ENCODE data around the gene ALLC. TPM values are rescaled to one million over a fixed set of nuclear protein-coding genes. Genes with fewer than 3 reads are reported as not detected.

ALLC gene
- total RNA-seq, 1 donor from 2014 or later, result not detected

DNA sequence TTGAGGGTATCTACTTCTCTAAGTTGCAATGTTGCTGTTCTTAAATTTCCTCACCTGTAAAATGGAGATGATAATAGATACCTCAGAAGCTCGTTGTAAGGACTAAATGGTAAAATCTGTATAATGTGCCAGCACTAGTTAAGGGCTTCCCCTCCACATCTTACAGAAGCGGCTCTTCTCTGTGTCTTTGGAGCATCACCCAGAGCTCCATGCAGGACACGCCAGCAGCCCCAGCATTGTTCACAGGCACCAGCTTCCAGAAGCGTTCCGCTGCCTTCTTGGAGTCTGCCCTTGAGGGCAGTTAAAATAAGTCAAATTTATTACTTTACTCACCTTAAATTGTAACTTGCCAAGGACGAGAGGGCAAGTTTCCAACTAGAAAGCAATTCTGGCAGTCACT lies 51.2 kb downstream of the ALLC start:
- intact Hi-C loops (cut with micrococcal nuclease), result no loop called here

DNA sequence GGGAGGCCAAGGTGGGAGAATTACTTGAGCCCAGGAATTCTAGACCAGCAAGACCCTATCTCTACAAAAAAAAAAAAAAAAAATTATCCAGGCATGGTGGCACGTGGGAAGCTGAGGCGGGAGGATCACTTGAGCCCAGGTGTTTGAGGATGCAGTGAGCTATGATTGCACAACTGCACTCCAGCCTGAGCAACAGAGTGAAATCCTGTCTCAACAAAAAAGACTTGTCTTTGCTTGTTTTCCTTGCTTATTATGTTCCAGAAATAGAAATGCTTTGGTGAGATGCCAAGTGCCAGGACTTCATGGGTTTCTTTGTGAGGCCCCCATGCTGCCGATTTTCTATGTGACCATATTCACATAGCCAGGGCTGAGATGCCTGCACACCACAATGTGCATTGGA lies 54.4 kb downstream of the ALLC start:
- intact Hi-C loops (cut with micrococcal nuclease), result no loop called here

DNA sequence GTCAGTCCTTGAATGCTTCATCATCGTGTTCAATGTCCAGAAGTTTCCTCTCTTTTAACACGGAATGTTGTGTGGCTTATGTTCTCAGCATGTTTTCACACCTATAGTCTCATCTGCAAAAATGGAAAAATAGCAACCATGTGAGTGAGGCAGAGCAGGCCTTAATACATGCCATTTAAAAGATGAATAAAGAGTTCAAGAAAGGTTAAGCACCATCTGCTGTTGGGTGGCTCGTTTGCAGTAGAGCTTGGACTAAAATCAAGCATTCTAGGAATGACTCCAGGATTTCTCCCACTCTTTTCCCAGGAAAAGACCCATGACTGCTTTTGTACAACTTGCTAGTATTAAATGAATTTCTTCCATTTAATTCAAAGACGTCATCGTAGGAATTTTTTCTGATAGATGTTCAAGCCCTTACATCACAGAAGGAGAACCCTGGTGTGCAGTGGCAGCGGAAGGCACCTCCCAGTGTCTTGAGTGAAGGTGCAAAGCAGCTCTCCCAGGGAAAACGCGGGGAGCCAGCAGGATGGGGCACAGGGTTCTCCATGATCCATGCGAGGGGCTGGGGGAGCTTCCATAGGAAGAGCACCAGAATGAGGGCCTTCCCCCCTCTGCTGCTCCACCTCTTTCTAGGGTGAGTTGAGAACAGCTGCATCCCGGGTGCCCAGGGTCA lies 55.0 kb downstream of the ALLC start:
- intact Hi-C loops (cut with micrococcal nuclease), result no loop called here

DNA sequence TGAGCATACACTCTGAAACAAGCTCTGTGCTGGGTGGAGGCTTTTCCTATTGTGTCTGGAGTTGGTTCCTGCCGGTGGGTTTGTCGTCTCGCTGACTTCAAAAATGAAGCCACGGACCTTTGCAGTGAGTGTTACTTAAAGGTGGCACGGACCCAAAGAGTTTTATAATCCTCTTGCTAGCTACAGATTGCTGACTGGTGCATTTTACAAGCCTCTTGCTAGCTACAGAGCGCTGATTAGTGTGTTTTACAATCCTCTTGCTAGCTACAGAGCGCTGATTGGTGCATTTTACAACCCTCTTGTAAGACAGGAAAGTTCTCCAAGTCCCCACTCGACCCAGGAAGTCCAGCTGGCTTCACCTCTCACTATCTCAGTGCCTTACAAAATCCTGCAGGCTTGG lies 60.7 kb downstream of the ALLC start:
- intact Hi-C loops (cut with micrococcal nuclease), result no loop called here

DNA sequence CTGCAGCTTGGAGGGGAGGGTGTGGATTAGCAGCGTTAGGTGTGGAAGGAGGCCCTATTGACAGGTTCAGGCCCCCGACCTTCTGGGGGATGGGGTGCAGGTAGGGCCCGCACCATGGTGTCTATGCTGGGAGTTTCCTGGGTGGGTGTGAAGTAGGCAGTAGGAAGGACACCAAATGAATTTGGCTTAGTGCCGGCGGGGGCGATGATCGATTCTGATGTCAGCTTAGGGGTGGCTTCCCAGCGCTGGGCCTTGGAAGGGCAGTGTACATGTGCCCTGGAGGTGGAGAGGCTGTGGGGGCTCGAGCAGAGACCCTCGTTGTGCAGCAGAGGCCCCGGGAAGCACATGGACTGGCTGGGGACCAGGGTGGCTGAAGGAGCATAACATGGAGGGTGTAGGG lies 67.0 kb downstream of the ALLC start:
- intact Hi-C loops (cut with micrococcal nuclease), result no loop called here

DNA sequence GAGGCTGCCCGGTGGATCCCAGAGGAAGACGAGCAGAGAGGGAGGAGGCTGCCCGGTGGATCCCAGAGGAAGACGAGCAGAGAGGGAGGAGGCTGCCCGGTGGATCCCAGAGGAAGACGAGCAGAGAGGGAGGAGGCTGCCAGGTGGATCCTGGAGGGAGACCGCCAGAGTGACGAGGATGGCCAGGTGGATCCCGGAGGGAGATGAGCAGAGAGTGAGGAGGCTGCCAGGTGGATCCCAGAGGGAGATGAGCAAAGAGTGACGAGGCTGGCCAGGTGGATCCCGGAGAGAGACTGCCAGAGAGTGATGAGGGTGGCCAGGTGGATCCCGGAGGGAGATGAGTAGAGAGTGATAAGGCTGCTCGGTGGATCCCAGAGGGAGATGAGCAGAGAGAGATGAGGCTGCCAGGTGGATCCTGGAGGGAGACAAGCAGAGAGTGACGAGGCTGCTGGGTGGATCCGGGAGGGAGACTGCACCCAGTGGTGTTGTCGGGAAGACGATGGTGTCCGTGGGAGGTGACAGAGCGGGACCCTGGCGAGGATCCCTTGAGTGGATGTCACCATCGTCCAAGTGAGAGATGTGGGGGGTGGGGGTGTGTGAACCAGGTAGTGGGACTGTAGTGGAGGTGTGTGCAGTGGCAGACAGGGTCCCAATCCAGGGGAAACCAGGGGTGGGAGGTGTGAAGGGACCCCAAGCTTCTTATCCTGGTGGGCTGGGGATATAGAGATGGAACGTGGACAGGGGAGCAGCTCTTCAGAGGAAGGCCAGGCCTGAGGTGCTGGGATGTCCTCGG lies 67.7 kb downstream of the ALLC start:
- intact Hi-C loops (cut with micrococcal nuclease), result no loop called here

DNA sequence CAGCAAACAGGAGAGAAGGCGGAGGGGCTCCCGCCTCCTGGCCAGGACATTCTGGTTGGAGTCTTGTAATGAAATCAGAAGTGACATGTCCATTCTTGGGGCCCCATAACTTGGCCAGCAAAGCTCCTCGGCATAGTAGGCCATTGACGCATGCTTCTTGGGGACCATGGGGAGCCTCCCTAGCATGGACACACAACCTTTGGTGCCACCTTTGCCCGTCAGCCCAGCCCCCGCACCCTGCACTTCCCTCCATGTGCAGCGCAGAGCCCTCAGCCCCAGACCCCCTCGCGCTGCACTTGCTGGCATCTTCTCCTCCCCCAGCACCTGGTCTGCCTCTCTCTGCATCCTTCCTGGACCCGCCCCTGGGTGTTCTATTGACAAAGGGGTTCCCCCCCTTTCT lies 68.5 kb downstream of the ALLC start:
- intact Hi-C loops (cut with micrococcal nuclease), result no loop called here

DNA sequence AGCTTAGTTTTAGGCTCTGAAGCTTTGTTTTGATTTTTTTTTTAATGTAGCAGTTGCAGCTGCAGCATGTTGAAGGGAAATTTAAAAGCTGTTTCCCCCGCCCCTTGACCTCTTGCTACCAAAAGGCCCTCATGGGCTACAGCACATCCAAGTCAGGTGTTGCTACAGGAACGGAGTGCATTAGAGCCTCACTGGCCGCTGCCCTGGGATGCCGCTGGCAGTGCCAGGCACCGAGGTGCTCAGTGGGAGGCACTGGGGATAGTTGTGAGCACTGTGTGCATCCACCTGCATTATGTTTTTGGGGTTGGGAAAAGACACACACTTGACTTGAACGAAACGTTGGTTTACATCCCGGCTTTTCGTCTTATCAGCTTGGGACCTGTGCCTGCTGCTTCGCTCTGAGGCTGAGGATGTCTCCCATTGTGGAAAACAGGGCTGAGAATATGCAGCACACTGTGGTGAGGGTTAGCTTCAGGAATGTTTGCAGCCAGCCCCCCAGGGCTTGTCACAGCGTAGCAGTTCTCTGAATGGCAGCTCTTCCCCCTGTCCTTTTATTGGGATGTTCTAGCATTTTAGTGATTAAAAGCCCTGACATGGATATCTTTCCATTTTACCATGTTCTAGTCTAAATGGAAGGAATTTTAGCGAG lies 69.5 kb downstream of the ALLC start:
- intact Hi-C loops (cut with micrococcal nuclease), result loop anchor here (1.0 kb wide), 2 partner anchors 54 to 100 kb away; no protein-coding TSS in a partner anchor

DNA sequence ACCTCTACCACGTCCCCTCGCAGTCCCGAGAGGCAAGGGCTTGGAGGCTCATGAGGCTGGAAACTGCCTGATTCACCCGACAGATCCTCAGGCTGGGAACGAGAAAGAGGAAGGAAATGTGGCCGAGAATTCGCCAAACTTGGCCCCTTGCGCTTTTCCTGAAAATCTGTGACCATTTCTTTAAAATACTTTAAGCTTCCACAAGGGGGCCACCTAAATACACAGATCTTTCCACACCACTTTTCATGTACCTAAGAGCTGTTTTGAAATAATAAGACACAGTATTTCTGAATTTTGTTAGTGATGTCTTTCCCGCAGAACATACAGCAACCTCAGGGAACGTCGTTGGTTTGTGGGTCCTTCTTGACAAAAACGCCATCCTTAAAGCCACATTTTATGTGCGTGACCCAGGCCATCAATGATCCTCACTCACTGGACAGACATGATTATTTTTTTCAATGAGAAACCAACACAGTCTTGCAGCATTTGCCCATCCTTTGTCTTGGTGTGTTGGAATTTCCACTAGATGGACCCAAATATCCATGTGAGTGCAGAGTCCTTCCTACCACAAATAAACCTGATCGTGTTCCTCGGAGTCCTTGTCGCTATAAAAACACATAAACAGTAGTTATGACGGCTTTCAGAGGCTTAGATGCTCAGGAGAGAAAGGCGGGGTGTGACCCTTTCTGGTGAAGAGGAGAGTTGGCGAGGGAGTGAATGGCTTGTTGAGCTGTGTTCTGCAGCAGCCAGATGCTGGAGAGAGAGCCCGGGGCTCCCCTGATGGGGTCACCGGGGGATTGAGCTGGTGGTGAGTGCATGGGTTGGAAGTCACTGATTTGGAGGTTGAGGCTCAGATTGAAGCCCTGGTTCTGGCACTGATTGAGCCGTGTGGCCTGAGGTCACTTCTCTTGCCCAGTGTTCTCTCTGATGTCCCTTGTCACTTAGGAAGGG lies 70.4 kb downstream of the ALLC start:
- intact Hi-C loops (cut with micrococcal nuclease), result loop anchor here (1.0 kb wide), 2 partner anchors 53 to 99 kb away; no protein-coding TSS in a partner anchor

DNA sequence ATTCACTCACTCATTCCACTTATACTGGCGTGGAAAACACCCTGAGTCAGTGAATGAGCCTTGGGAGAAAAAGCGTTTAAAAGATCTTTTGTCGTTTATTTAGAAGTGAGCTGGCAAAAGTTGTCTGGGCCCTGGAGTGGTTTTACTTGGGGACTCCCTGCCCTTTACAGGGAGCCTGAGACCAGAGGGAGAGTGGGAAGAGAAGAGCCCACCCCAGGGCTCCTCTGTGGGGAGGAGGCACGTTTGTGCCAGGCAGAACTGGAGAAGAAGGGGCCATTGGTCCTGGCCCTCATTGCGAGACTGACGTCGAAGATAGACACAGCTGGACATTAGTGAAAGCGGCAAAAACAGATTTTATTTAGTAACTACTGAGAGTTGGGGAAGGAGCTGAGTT lies 71.1 kb downstream of the ALLC start:
- intact Hi-C loops (cut with micrococcal nuclease), result no loop called here

DNA sequence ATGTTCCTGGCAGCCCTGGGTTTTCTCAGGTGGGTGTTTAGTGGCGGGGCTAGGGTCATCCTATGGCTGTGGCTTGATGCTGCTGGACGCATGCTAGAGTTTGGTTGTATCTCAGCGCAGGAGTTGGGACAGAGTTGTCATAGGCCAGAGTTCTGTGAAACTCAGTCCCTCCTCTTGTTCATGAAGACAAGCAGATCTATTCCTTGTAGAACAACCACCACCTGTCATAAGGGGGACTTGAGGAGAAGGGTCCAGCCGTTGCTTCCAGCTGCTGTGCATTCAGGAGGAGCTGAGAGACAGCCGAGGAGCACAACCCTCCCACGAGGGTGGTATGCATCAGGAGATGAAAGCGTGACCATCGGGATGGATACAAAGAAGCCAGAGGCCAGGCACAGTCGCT lies 71.8 kb downstream of the ALLC start:
- intact Hi-C loops (cut with micrococcal nuclease), result no loop called here

DNA sequence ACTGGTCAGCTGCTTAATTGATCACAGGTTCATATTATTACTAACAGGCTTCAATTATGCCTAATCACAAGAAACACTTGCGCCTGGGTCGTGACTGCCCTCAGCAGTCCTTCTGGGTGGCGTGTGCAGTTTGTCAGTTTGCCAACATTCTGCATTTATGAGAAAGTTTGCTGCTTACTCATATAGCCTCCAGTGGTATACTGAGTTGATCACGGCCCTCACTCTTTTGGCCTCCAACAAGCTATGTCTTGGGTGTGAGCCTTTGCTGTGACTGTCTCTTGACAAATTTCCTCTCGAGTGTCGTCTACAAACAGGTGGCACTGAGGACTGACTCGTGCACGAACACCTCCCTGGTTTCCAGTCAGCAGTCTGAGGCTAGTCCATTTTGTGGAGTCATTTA lies 72.6 kb downstream of the ALLC start:
- intact Hi-C loops (cut with micrococcal nuclease), result no loop called here

DNA sequence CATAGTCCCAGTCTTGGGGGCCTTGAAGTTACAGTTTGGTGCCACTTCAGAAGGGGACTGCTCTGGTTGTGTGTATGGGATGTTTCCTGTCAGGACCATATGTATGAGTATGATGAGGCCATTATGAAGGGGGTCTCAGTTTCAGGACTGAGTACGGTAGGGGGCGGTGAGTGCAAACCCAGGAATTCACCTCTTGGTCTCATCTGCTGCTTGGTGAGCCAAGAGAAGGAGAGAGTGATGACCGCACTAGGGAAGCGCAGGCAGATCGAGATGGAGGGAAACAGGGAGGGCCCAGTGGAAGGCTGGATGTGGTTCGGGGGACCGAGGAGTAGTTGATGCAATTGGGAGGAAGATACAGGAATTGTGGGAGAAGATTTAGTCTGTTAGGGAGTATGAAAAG lies 73.8 kb downstream of the ALLC start:
- intact Hi-C loops (cut with micrococcal nuclease), result no loop called here

DNA sequence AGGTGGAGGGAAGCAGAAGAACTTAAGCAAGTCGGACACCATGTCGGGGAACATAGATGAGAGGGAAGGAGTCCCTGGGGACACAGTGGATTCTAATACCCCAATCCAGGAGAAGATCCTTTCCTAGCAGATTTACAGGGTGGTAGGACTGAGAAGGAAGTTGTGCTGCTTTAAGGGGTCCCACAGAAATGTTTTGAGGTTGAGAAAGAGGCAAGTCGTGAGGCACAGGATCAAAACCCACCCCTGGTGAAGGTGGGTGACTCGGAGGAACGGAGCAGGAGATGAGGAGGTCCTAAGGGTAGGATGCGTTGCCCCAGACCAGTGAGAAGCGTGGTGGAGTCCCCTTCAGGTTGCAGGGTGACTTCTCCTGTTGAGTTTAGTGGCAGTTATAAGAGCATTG lies 78.1 kb downstream of the ALLC start:
- intact Hi-C loops (cut with micrococcal nuclease), result no loop called here

DNA sequence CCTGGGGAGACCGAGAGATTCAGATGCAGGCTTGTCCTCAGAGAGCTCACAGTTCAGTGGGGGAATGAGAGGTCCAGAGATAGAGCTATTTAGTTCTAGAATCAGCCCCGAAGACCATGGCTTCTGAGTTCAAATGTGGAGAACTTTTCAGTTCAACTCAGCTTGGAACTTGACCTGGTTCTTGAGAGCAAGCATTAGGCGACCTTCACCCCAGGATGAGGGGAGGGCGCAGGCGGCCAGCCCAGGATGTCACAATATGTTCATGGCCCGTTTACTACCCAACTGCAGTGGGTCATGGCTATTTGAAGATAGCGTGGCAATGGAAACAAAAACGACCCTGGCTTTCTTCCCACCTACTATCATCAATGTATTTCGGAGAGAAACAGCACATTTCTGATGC lies 79.1 kb downstream of the ALLC start:
- intact Hi-C loops (cut with micrococcal nuclease), result no loop called here

DNA sequence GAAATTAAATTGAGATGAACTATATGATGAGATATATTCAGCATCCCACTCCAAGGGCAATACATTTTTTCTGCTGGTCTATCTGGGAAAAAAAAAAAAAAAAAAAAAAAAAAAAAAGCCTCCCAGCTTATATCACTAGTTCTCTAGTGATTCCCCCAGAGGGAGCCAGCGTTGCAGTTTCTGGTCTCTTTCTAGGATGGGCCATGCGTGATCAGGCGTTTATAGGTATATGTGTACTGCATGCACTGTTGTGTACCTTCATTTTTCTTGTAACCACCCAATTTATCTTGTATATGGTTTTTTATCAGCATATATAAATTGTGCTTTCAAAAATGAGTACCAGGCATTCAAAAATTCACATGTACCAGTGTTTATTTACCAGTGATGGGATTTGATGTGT lies 80.5 kb downstream of the ALLC start:
- intact Hi-C loops (cut with micrococcal nuclease), result loop anchor here (2.0 kb wide), 1 partner anchor 42 kb away; no protein-coding TSS in a partner anchor

DNA sequence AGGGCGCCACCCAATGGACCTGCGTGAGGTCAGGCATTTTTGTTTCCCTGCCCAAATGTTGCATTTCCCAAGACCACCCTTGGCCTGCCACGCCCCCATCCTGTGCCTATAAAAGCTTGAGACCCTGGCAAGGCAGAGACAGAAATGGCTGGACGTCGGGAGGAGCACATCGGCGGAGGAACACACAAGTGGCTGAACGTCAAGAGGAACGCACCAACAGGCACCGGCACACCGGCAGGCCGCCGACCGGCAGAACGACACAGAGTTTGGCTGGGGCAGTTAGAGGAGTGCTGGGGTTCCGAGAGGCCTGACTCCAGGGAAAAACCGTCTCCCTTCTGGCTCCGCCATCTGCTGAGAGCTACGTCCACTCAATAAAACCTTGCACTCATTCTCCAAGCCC lies 81.3 kb downstream of the ALLC start:
- intact Hi-C loops (cut with micrococcal nuclease), result loop anchor here (2.0 kb wide), 1 partner anchor 41 kb away; no protein-coding TSS in a partner anchor

DNA sequence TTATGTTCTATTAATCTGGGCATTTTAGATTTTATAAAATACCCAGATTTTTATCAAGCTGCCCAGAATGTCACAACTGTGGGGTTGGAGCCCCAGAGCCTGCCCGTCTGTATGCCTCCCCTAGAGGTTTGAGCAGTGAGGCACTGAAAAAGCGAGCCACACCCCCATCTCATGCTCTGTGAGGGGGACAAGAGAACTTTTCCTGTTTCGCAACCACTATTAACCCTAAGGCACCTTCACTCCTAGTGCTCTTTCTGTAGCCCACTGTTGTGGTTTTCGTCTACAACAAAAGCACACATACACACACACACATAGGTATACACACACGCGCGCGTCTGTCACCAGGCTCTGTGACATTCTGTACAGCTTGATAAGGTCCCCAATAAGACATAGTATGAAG lies 83.4 kb downstream of the ALLC start:
- intact Hi-C loops (cut with micrococcal nuclease), result no loop called here

DNA sequence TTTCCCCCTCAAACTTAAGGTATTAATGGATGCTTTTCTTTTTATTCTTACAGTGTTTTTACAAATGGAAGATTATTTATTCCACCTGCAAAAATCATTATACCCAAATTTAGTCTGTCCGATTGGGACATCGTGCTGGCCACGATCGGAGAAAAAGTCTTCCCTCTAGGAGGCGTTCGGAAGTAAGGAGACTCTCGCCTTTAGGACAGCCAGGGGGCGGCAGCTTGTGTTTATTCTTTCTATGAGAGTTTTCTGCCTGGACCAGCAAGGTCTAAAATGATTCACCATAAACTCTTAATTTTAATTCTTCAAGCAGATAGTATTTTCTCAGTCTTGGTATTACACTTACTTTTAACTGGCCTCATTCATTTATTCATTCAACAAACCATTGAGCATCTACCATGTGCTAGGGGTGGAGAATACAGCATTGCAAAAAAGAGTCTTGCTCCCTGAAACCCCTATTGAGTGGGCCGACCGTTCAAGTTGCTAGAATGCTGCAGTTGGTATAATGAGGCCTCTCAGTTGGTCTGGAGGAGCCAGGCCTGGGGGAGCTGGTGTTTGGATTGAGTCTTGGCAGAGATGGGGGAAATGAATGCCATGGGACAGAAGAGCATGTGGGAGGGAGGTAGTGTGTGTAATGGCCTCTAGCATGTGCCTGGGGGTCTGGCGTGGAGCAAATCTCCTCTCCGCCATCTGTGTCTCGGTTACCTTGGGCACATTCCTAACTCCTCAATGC lies 84.0 kb downstream of the ALLC start:
- intact Hi-C loops (cut with micrococcal nuclease), result no loop called here

DNA sequence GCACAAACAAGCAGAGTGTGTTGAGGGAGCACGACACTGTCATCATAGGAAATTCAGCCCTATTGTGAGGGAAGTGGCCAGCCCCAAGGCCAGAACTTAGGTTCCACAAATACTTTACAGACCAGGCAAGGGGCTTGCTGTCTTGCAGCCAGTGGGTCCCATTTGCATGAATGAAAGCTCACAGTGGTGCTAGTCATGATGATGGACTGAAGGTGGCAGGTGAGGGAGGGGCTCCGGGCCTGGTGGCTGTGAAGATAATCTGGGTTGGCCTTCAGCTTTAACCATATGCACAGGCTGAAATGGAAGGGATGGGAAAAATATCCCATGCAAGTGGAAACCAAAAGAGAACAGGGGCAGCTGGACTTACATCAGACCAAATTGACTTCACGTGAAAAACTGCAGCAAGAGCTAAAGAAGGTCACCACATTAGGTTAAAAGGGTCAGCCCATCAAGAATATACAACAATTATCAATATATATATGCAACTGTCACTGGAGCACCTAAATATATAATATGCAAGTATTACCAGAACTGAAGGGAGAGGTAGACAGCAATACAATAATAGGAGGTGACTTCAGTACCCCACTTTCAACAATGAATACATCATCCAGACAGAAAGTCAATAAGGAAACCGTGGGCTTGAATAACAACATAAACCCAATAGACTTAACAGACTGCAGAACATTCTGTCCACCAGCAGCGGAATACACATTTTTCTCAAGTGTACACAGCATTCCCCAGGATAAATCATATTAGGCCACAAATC lies 84.9 kb downstream of the ALLC start:
- intact Hi-C loops (cut with micrococcal nuclease), result no loop called here
